ENCODE data around the gene ZP2. TPM values are rescaled to one million over a fixed set of nuclear protein-coding genes. Genes with fewer than 3 reads are reported as not detected.
"Not testable (repeated sequence)": the region's sequence is repeated elsewhere in the genome, so short reads cannot be mapped to it uniquely, and the experiment has no call there.

Gene ZP2
- polyA plus RNA-seq, 1 experiment = not detected

DNA sequence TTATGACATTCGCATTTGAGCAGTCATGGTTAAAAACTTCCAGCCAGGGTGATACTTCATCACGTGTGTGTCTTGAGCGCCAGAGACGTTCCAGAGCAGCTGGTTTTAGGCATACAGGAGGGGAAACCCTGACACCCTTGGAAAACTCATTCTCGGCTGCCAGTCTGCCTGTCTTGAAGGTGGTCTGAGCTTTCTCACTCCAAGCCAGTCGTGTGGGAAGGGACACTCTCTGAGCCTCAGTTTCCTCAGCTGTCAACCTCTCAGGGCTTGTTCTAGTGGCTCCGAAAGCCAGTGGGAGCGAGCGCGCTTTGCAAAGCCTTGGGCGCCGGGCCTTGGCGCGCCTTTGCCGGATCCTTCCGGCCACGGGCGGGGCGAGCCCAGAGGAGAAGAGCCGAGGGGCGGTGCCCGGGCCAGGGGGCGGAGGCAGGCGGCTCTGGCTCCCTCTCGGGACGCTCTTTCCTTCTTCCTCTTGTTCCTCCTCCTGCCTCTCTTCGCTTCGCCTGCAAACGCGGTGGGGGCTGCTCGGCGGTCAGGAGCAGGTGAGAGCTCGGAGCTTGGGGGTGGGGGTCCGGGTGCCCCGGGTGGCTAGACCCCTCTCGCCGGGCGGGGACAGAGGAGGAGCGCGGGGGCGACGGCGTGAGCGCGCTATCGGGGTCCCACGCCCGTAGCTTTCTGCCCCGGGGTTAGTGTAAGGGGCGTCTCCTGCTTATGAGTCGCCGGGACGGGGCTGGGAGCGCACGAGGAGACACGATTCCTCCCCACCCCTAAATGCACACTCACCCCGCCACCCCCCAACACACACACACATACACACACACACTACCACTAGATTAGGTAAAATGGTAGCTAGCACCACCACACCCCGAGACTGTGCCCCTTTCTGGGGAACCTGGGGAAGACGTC, 52.9 kb downstream of the ZP2 start, which contains the start of gene LDAF1:
Gene LDAF1, plus strand, starts transcription at position 467 of the 903 bp plus-strand sequence. CDS start 2,509 bp downstream, outside the sequence.
- POLR2A ChIA-PET = no interaction called here
- TF ChIP-seq, protein P1, sequence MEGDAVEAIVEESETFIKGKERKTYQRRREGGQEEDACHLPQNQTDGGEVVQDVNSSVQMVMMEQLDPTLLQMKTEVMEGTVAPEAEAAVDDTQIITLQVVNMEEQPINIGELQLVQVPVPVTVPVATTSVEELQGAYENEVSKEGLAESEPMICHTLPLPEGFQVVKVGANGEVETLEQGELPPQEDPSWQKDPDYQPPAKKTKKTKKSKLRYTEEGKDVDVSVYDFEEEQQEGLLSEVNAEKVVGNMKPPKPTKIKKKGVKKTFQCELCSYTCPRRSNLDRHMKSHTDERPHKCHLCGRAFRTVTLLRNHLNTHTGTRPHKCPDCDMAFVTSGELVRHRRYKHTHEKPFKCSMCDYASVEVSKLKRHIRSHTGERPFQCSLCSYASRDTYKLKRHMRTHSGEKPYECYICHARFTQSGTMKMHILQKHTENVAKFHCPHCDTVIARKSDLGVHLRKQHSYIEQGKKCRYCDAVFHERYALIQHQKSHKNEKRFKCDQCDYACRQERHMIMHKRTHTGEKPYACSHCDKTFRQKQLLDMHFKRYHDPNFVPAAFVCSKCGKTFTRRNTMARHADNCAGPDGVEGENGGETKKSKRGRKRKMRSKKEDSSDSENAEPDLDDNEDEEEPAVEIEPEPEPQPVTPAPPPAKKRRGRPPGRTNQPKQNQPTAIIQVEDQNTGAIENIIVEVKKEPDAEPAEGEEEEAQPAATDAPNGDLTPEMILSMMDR (IDR thresholded peaks at IDR 0.05; ENCODE audit: insufficient read depth, low read depth, low read length) = 0 out of 2 replicates have a peak, but pooled peaks have one; percentile 3
- Histone ChIP-seq H3K36me3 (ENCODE audit: control insufficient read depth, insufficient read depth, low read length) (peaks cover 2% of the 10 kb centered on the region; the same call in 1 of the 2 replicates), H3K4me3 (ENCODE audit: low read depth, low read length) (peak within 1 kb of the TSS; percentile 89), H3K27me3 (ENCODE audit: control insufficient read depth, insufficient read depth, low read length) (no peaks in the 10 kb centered on the region)
- CTCF ChIA-PET = interaction anchor here (1.0 to 4.0 kb wide), 7 partner anchors 20 to 306 kb away, joined by 3 to 25 read pairs (median 5); no protein-coding TSS in a partner anchor
- DNase-seq (ENCODE audit: low read depth) = no peak

DNA sequence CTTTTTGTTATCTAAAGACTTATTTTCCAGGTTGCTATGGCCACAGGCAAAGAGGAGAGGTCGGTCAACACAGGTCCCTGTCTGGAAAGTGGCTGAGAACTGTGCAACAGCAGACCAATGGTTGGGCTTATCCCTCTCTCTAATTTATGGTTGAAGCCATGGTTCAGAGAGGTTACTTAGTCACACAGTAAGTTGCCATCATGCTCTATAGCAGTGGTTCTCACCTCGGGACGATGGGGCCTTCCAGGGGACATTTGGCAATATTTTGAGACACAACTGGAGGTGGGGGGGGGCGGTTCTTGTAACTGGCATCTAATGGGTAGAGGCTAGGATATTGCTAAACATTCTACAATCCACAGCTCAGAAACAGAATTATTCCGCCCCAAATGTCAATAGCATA, 53.7 kb downstream of the ZP2 start:
- DNase-seq (ENCODE audit: low read depth) = no peak
- TF ChIP-seq, protein P1 (IDR thresholded peaks at IDR 0.05; ENCODE audit: insufficient read depth, low read depth, low read length) = no peak
- ChIA-PET POLR2A (no interaction called here), CTCF (interaction anchor here (0.6 to 4.0 kb wide), 14 partner anchors 8 to 1534 kb away, joined by 3 to 39 read pairs (median 5); partner anchors contain the start of gene DCUN1D3)
- no peaks in the 10 kb centered on the region for H3K27me3 ChIP-seq (ENCODE audit: control insufficient read depth, insufficient read depth, low read length)
- H3K36me3 ChIP-seq (ENCODE audit: control insufficient read depth, insufficient read depth, low read length) = peaks cover 2% of the 10 kb centered on the region; the same call in 1 of the 2 replicates
- no peak overlapping the region for H3K4me3 ChIP-seq (ENCODE audit: low read depth, low read length)

DNA sequence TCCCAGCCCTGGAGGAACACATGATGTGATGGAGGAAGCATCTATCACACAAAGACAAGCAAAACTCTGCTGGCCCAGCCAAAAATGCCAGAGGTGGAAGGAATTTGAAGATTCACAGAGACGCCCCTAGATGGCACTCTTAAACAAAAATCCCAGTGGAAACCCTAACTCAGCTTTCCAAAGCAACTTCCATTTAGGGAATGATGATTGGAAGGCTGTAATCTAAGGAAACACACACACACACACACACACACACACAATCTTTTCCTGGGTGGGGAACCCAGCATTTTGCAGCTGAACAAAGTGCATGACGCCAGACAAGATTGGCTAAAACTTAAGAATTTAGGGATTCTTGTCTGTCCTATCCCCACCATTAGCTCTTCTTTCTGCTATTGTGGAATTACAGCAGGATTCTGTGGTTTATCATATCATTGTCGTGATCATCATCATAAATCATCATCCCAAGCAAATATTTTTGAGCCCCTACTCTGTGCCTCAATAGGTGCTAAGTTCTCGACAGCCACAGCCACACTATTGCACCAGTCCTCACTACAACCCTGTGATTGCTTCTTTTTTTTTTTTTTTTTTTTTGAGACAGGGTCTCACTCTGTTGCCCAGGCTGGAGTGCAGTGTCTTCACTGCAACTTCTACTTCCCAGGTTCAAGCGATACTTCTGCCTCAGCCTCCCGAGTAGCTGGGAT, 54.5 kb downstream of the ZP2 start:
- TF ChIP-seq, protein P1 (IDR thresholded peaks at IDR 0.05; ENCODE audit: insufficient read depth, low read depth, low read length) = peak; percentile 70
- ChIA-PET CTCF (interaction anchor here (0.6 to 4.0 kb wide), 19 partner anchors 9 to 1535 kb away, joined by 3 to 39 read pairs (median 3); partner anchors contain the start of genes CRYM and DCUN1D3), POLR2A (no interaction called here)
- DNase-seq (ENCODE audit: low read depth) = no peak
- Histone ChIP-seq H3K36me3 (ENCODE audit: control insufficient read depth, insufficient read depth, low read length) (peaks cover 2% of the 10 kb centered on the region; the same call in 1 of the 2 replicates), H3K4me3 (ENCODE audit: low read depth, low read length) (no peak overlapping the region), H3K27me3 (ENCODE audit: control insufficient read depth, insufficient read depth, low read length) (no peaks in the 10 kb centered on the region)

DNA sequence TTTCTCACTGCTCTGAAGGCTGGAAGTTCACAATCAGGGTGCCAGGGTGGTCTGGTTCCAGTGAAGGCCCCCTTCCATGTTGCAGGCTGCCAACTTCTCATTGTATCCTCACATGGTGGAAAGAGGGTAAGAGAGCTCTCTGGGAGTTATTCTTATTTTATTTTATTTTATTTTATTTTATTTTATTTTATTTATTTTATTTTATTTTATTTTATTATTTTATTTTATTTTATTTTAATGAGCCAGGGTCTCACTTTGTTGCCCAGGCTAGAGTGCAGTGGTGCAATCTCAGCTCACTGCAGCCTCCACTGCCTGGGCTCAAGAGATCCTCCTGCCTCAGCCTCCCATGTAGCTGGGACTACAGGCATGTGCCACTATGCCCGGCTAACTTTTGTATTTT, 55.4 kb downstream of the ZP2 start:
- DNase-seq (ENCODE audit: low read depth); H3K4me3 ChIP-seq (ENCODE audit: low read depth, low read length); POLR2A ChIA-PET; H3K27me3 ChIP-seq (ENCODE audit: control insufficient read depth, insufficient read depth, low read length); H3K36me3 ChIP-seq (ENCODE audit: control insufficient read depth, insufficient read depth, low read length): not testable (repeated sequence)
- CTCF ChIA-PET = interaction anchor here (1.6 to 2.7 kb wide), 6 partner anchors 10 to 305 kb away, joined by 4 to 39 read pairs (median 5); no protein-coding TSS in a partner anchor

DNA sequence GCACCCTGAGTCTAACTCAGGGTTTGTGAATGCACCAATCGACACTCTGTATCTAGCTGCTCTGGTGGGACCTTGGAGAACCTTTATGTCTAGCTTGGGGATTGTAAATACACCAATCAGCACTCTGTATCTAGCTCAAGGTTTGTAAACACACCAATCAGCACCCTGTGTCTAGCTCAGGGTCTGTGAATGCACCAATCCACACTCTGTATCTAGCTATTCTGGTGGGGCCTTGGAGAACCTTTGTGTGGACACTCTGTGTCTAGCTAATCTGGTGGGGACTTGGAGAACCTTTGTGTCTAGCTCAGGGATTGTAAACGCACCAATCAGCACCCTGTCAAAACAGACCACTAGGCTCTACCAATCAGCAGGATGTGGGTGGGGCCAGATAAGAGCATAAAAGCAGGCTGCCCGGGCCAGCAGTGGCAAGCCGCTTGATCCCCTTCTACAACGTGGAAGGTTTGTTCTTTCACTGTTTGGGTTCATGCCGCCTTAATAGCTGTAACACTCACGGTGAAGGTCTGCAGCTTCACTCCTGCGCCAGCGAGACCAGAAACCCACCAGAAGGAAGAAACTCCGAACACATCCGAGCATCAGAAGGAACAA, 58.1 kb downstream of the ZP2 start:
- H3K27me3 ChIP-seq (ENCODE audit: control insufficient read depth, insufficient read depth, low read length); H3K4me3 ChIP-seq (ENCODE audit: low read depth, low read length); H3K36me3 ChIP-seq (ENCODE audit: control insufficient read depth, insufficient read depth, low read length); POLR2A ChIA-PET; DNase-seq (ENCODE audit: low read depth): not testable (repeated sequence)
- CTCF ChIA-PET = interaction anchor here (0.6 to 1.9 kb wide), 2 partner anchors 147 to 1526 kb away, joined by 3 to 9 read pairs; no protein-coding TSS in a partner anchor

DNA sequence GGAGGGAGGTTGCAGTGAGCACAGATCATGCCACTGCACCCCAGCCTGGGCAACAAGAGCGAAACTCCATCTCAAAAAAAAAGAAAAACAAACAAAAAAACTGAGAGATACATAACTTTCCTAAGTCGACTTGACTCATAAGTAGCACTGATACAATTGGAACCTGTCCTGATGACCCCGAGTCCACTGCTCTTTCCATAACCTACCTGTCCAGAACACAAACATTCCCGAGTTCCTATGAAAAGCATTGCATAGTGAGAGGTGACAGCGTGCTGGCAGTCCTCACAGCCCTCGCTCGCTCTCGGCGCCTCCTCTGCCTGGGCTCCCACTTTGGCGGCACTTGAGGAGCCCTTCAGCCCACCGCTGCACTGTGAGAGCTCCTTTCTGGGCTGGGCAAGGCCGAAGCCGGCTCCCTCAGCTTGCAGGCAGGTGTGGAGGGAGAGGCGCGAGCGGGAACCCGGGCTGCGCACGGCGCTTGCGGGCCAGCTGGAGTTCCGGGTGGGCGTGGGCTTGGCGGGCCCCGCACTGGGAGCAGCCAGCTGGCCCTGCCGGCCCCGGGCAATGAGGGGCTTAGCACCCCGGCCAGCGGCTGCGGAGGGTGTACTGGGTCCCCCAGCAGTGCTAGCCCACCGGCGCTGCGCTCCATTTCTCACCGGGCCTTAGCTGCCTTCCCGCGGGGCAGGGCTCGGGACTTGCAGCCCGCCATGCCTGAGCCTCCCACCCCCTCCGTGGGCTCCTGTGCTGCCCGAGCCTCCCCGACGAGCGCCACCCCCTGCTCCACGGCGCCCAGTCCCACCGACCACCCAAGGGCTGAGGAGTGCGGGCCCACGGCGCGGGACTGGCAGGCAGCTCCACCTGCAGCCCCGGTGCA, 59.0 kb downstream of the ZP2 start:
- H3K4me3 ChIP-seq (ENCODE audit: low read depth, low read length); H3K27me3 ChIP-seq (ENCODE audit: control insufficient read depth, insufficient read depth, low read length); DNase-seq (ENCODE audit: low read depth); POLR2A ChIA-PET; H3K36me3 ChIP-seq (ENCODE audit: control insufficient read depth, insufficient read depth, low read length): not testable (repeated sequence)
- CTCF ChIA-PET = interaction anchor here (1.9 kb wide), 1 partner anchor 148 kb away, joined by 9 read pairs; no protein-coding TSS in a partner anchor
